Measurements from ENCODE around the gene ECE1.
"Not testable (repeated sequence)": the region's sequence is repeated elsewhere in the genome, so short reads cannot be mapped to it uniquely, and the experiment has no call there.

Gene ECE1

GRCh38 chr1:21229246-21230000 is 60.8 kb downstream of the ECE1 start:
- H3K9me3 ChIP-seq (ENCODE audit: control insufficient read depth, low read length) = no peaks in the 10 kb centered on the region
- H3K27me3 ChIP-seq (ENCODE audit: control insufficient read depth, insufficient read depth, low read length) = no peaks in the 10 kb centered on the region
- H3K4me3 ChIP-seq (ENCODE audit: low read length) = no peak overlapping the region
- no peaks in the 10 kb centered on the region for H3K4me1 ChIP-seq (ENCODE audit: control insufficient read depth, insufficient read depth, low read length)
- peaks cover 9% of the 10 kb centered on the region for H3K36me3 ChIP-seq (ENCODE audit: control insufficient read depth, insufficient read depth, low read length)
- no peak overlapping the region for H3K9ac ChIP-seq (ENCODE audit: low read length)

GRCh38 chr1:21228224-21228623 is 62.0 kb downstream of the ECE1 start:
- not testable (repeated sequence) for H3K27me3 ChIP-seq (ENCODE audit: control insufficient read depth, insufficient read depth, low read length); H3K9me3 ChIP-seq (ENCODE audit: control insufficient read depth, low read length); H3K4me3 ChIP-seq (ENCODE audit: low read length); H3K9ac ChIP-seq (ENCODE audit: low read length); H3K4me1 ChIP-seq (ENCODE audit: control insufficient read depth, insufficient read depth, low read length)
- H3K36me3 ChIP-seq (ENCODE audit: control insufficient read depth, insufficient read depth, low read length) = peaks cover 11% of the 10 kb centered on the region

DNA sequence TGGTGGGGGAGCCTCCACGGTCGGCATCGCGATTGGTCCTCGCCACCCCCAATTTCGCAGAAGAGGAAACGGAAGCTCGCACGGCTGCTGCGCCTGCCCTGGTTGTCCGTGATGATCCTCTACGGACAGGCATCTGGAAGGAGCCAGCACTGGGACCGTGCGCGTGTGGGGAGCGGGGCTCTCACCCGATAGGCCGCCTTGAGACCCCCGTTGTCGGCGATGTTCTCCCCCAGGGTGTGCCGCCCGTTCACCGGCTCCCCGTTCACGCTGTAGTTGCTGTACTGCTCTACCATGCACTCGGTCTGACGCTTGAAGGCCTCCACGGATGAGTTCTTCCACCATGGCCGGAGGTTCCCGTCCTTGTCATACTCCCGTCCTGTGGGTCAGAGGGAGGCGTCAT is 65.2 kb downstream of the ECE1 start:
- H3K4me1 ChIP-seq (ENCODE audit: control insufficient read depth, insufficient read depth, low read length) = no peaks in the 10 kb centered on the region
- no peaks in the 10 kb centered on the region for H3K27me3 ChIP-seq (ENCODE audit: control insufficient read depth, insufficient read depth, low read length)
- peaks cover 17% of the 10 kb centered on the region for H3K36me3 ChIP-seq (ENCODE audit: control insufficient read depth, insufficient read depth, low read length)
- no peak overlapping the region for H3K4me3 ChIP-seq (ENCODE audit: low read length)
- no peaks in the 10 kb centered on the region for H3K9me3 ChIP-seq (ENCODE audit: control insufficient read depth, low read length)
- H3K9ac ChIP-seq (ENCODE audit: low read length) = no peak overlapping the region

GRCh38 chr1:21220815-21221214 is 69.4 kb downstream of the ECE1 start:
- Histone ChIP-seq H3K27me3 (ENCODE audit: control insufficient read depth, insufficient read depth, low read length) (no peaks in the 10 kb centered on the region), H3K9me3 (ENCODE audit: control insufficient read depth, low read length) (no peaks in the 10 kb centered on the region), H3K4me1 (ENCODE audit: control insufficient read depth, insufficient read depth, low read length) (no peaks in the 10 kb centered on the region), H3K4me3 (ENCODE audit: low read length) (no peak overlapping the region), H3K36me3 (ENCODE audit: control insufficient read depth, insufficient read depth, low read length) (peaks cover 17% of the 10 kb centered on the region), H3K9ac (ENCODE audit: low read length) (no peak overlapping the region)

DNA sequence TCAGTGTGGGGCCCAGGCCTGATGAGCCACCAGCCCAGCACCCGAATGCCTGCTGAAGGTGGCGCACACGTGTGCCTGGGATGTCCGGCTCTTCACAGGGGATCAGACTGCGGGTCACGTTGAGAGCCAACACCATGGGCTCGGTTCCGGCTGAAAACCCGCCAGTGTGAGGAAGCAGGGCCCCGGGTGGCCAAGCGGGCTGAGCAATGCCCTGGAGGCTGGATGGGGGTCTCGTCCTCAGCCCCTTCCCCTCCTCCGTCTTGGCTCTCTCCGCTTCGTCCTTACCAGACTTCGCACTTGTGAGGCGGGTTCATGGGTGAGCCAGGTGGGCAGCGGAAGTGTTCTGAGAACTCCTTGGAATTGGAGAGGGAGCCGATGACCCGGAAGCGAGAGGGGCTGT is 70.6 kb downstream of the ECE1 start:
- Histone ChIP-seq H3K36me3 (ENCODE audit: control insufficient read depth, insufficient read depth, low read length) (peaks cover 10% of the 10 kb centered on the region), H3K9ac (ENCODE audit: low read length) (no peak overlapping the region), H3K9me3 (ENCODE audit: control insufficient read depth, low read length) (no peaks in the 10 kb centered on the region), H3K27me3 (ENCODE audit: control insufficient read depth, insufficient read depth, low read length) (no peaks in the 10 kb centered on the region), H3K4me1 (ENCODE audit: control insufficient read depth, insufficient read depth, low read length) (no peaks in the 10 kb centered on the region), H3K4me3 (ENCODE audit: low read length) (no peak overlapping the region)

DNA sequence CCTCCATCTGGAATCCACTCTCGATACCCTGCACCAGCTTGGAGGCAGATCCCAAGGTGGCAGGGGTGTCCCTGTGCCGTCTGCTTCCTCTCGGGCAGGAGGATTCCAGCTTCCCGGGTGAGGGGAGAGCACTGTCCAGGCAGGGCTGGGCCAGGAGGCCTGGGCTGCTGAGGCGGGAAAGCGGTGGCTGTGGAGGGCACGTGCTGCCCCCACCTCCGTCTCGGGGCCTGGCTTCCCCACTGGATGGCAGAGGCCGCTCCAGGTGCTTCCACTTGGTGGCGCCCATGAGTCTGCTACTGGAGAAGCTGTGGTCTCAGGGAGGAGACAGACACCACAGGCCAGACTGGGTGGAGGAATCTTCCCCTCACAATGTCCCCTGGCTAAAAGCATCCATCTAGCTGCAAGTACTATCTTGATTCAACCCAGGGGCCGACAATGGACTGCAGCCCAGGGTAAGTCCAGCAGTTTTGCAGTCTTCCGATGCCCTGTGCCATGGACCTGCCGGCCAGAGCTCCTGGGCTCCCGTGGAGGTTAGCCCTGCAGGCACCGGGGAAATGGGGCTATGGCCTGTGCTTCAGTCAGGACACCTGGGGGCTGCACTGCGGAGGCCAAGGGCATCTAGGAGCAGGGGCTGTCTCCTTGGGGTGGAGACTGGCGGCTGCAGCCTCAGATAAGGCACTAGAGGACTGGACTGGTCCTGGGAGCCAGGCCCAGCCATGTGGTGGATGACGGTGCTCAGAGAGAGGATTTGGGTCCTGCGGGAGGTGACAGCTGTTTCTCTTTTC is 72.3 kb downstream of the ECE1 start:
- Histone ChIP-seq H3K4me3 (ENCODE audit: low read length) (no peak overlapping the region), H3K27me3 (ENCODE audit: control insufficient read depth, insufficient read depth, low read length) (no peaks in the 10 kb centered on the region), H3K36me3 (ENCODE audit: control insufficient read depth, insufficient read depth, low read length) (peaks cover 6% of the 10 kb centered on the region), H3K9me3 (ENCODE audit: control insufficient read depth, low read length) (no peaks in the 10 kb centered on the region), H3K4me1 (ENCODE audit: control insufficient read depth, insufficient read depth, low read length) (no peaks in the 10 kb centered on the region), H3K9ac (ENCODE audit: low read length) (no peak overlapping the region)

- H3K9ac ChIP-seq (ENCODE audit: low read length) = no peak overlapping the region
- H3K9me3 ChIP-seq (ENCODE audit: control insufficient read depth, low read length) = no peaks in the 10 kb centered on the region
- H3K27me3 ChIP-seq (ENCODE audit: control insufficient read depth, insufficient read depth, low read length) = no peaks in the 10 kb centered on the region
- no peak overlapping the region for H3K4me3 ChIP-seq (ENCODE audit: low read length)
- peaks cover 6% of the 10 kb centered on the region for H3K36me3 ChIP-seq (ENCODE audit: control insufficient read depth, insufficient read depth, low read length)
- H3K4me1 ChIP-seq (ENCODE audit: control insufficient read depth, insufficient read depth, low read length) = no peaks in the 10 kb centered on the region
Measured at GRCh38 chr1:21216835-21217811, 73.1 kb downstream of the ECE1 start.

GRCh38 chr1:21212126-21212525 is 78.1 kb downstream of the ECE1 start:
- Histone ChIP-seq H3K27me3 (ENCODE audit: control insufficient read depth, insufficient read depth, low read length) (no peaks in the 10 kb centered on the region), H3K4me3 (ENCODE audit: low read length) (no peak overlapping the region), H3K4me1 (ENCODE audit: control insufficient read depth, insufficient read depth, low read length) (no peaks in the 10 kb centered on the region), H3K9me3 (ENCODE audit: control insufficient read depth, low read length) (no peaks in the 10 kb centered on the region), H3K36me3 (ENCODE audit: control insufficient read depth, insufficient read depth, low read length) (no peaks in the 10 kb centered on the region), H3K9ac (ENCODE audit: low read length) (no peak overlapping the region)

GRCh38 chr1:21208137-21208700 is 82.0 kb downstream of the ECE1 start:
- H3K36me3 ChIP-seq (ENCODE audit: control insufficient read depth, insufficient read depth, low read length); H3K4me1 ChIP-seq (ENCODE audit: control insufficient read depth, insufficient read depth, low read length); H3K9ac ChIP-seq (ENCODE audit: low read length); H3K9me3 ChIP-seq (ENCODE audit: control insufficient read depth, low read length); H3K4me3 ChIP-seq (ENCODE audit: low read length); H3K27me3 ChIP-seq (ENCODE audit: control insufficient read depth, insufficient read depth, low read length): not testable (repeated sequence)

DNA sequence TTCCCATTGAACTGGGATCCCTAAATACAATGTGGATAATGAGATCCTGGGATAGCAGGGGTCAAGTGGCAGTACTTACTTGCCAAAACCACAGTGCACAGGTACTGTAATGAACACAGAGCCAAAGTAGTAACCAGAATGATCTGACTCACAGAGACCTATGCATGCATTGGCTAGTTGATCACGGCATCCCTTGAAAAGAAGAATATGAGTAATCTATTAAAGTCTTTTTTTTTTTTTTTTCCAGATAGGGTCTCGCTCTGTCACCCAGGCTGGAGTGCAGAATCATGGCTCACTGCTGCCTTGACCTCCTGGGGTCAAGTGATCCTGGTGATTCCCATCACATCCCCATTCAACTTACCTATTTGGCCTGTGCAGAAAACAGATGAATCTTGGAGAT is 84.1 kb downstream of the ECE1 start:
- H3K4me1 ChIP-seq (ENCODE audit: control insufficient read depth, insufficient read depth, low read length) = no peaks in the 10 kb centered on the region
- H3K27me3 ChIP-seq (ENCODE audit: control insufficient read depth, insufficient read depth, low read length) = no peaks in the 10 kb centered on the region
- no peaks in the 10 kb centered on the region for H3K9me3 ChIP-seq (ENCODE audit: control insufficient read depth, low read length)
- no peak overlapping the region for H3K4me3 ChIP-seq (ENCODE audit: low read length)
- no peak overlapping the region for H3K9ac ChIP-seq (ENCODE audit: low read length)
- no peaks in the 10 kb centered on the region for H3K36me3 ChIP-seq (ENCODE audit: control insufficient read depth, insufficient read depth, low read length)

- H3K9me3 ChIP-seq (ENCODE audit: control insufficient read depth, low read length) = no peaks in the 10 kb centered on the region
- H3K27me3 ChIP-seq (ENCODE audit: control insufficient read depth, insufficient read depth, low read length) = no peaks in the 10 kb centered on the region
- H3K36me3 ChIP-seq (ENCODE audit: control insufficient read depth, insufficient read depth, low read length) = no peaks in the 10 kb centered on the region
- H3K4me1 ChIP-seq (ENCODE audit: control insufficient read depth, insufficient read depth, low read length) = no peaks in the 10 kb centered on the region
- H3K4me3 ChIP-seq (ENCODE audit: low read length) = no peak overlapping the region
- H3K9ac ChIP-seq (ENCODE audit: low read length) = no peak overlapping the region
Measured at GRCh38 chr1:21205416-21205815, 84.8 kb downstream of the ECE1 start.

Data from mucosa of stomach (tissue), 1 donor.